ENCODE results near the gene SHC2.
"Not testable (repeated sequence)": the region's sequence is repeated elsewhere in the genome, so short reads cannot be mapped to it uniquely, and the experiment has no call there.

The SHC2 gene

GRCh38 chr19:434152-434960 is 26.5 kb downstream of the SHC2 start:
- Histone ChIP-seq H3K36me3 (ENCODE audit: control insufficient read depth, low read length) (no peaks in the 10 kb centered on the region), H3K27ac (ENCODE audit: low read depth, low read length) (no peak overlapping the region), H3K9me3 (ENCODE audit: control insufficient read depth, insufficient read depth, low read length) (no peaks in the 10 kb centered on the region; the same call in 1 of the 2 replicates), H3K79me2 (ENCODE audit: control insufficient read depth, low read length) (no peaks in the 10 kb centered on the region), H3F3A (ENCODE audit: control insufficient read depth, insufficient read depth) (no peaks in the 10 kb centered on the region), H3K4me2 (ENCODE audit: low read length) (no peak overlapping the region), H3K4me1 (ENCODE audit: control insufficient read depth, low read length) (no peaks in the 10 kb centered on the region), H4K20me1 (ENCODE audit: control insufficient read depth, insufficient read depth, low read depth, low read length) (no peaks in the 10 kb centered on the region), H3K4me3 (ENCODE audit: low read length) (no peak overlapping the region), H3K9me2 (replicated peaks; ENCODE audit: control insufficient read depth, low read length) (no peaks in the 10 kb centered on the region), H3K27me3 (ENCODE audit: control insufficient read depth, low read length) (no peaks in the 10 kb centered on the region)
- TF ChIP-seq, protein P1, sequence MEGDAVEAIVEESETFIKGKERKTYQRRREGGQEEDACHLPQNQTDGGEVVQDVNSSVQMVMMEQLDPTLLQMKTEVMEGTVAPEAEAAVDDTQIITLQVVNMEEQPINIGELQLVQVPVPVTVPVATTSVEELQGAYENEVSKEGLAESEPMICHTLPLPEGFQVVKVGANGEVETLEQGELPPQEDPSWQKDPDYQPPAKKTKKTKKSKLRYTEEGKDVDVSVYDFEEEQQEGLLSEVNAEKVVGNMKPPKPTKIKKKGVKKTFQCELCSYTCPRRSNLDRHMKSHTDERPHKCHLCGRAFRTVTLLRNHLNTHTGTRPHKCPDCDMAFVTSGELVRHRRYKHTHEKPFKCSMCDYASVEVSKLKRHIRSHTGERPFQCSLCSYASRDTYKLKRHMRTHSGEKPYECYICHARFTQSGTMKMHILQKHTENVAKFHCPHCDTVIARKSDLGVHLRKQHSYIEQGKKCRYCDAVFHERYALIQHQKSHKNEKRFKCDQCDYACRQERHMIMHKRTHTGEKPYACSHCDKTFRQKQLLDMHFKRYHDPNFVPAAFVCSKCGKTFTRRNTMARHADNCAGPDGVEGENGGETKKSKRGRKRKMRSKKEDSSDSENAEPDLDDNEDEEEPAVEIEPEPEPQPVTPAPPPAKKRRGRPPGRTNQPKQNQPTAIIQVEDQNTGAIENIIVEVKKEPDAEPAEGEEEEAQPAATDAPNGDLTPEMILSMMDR (IDR thresholded peaks at IDR 0.05; ENCODE audit: low read depth, low read length, poor library complexity, severe bottlenecking): no peak
- TF ChIP-seq EZH2phosphoT487 (IDR thresholded peaks at IDR 0.05; ENCODE audit: borderline replicate concordance, low read length): no peak

- TF ChIP-seq, protein P1 (IDR thresholded peaks at IDR 0.05; ENCODE audit: low read depth, low read length, poor library complexity, severe bottlenecking): no peak
- TF ChIP-seq EZH2phosphoT487 (IDR thresholded peaks at IDR 0.05; ENCODE audit: borderline replicate concordance, low read length): no peak
- no peaks in the 10 kb centered on the region for H3K9me2 ChIP-seq (replicated peaks; ENCODE audit: control insufficient read depth, low read length)
- H3K79me2 ChIP-seq (ENCODE audit: control insufficient read depth, low read length): no peaks in the 10 kb centered on the region
- no peak overlapping the region for H3K4me2 ChIP-seq (ENCODE audit: low read length)
- H3K4me3 ChIP-seq (ENCODE audit: low read length): no peak overlapping the region
- H4K20me1 ChIP-seq (ENCODE audit: control insufficient read depth, insufficient read depth, low read depth, low read length): no peaks in the 10 kb centered on the region
- no peaks in the 10 kb centered on the region for H3K27me3 ChIP-seq (ENCODE audit: control insufficient read depth, low read length)
- no peaks in the 10 kb centered on the region for H3K4me1 ChIP-seq (ENCODE audit: control insufficient read depth, low read length)
- no peaks in the 10 kb centered on the region for H3K36me3 ChIP-seq (ENCODE audit: control insufficient read depth, low read length)
- H3F3A ChIP-seq (ENCODE audit: control insufficient read depth, insufficient read depth): no peaks in the 10 kb centered on the region
- H3K9me3 ChIP-seq (ENCODE audit: control insufficient read depth, insufficient read depth, low read length): peaks cover 4% of the 10 kb centered on the region; the same call in 1 of the 2 replicates
- no peak overlapping the region for H3K27ac ChIP-seq (ENCODE audit: low read depth, low read length)
Observed at GRCh38 chr19:430701-431100, 30.1 kb downstream of the SHC2 start.

DNA sequence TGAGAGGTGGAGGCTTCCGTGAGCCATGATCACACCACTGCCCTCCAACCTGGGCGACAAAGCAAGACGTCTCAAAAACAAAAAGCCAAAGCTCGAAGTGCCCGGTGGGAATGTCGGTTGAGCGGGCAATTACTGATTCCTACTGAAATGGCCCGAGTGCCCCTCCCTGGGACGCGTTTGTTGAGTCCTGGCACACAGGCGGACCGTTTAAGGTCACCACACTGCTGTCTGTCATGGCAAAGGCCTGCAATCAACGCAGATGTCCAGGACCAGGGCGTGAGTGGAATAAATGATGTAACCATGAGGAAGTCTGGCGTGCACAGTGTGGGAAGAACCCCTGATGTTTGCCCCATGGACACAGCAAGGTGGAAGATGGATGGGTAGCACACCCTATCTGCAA is 32.7 kb downstream of the SHC2 start:
- H4K20me1 ChIP-seq (ENCODE audit: control insufficient read depth, insufficient read depth, low read depth, low read length): no peaks in the 10 kb centered on the region
- peaks cover 15% of the 10 kb centered on the region; the same call in 1 of the 2 replicates for H3K9me3 ChIP-seq (ENCODE audit: control insufficient read depth, insufficient read depth, low read length)
- no peaks in the 10 kb centered on the region for H3K79me2 ChIP-seq (ENCODE audit: control insufficient read depth, low read length)
- TF ChIP-seq, protein P1 (IDR thresholded peaks at IDR 0.05; ENCODE audit: low read depth, low read length, poor library complexity, severe bottlenecking): no peak
- TF ChIP-seq EZH2phosphoT487 (IDR thresholded peaks at IDR 0.05; ENCODE audit: borderline replicate concordance, low read length): no peak
- no peaks in the 10 kb centered on the region for H3K36me3 ChIP-seq (ENCODE audit: control insufficient read depth, low read length)
- H3K27ac ChIP-seq (ENCODE audit: low read depth, low read length): no peak overlapping the region
- no peaks in the 10 kb centered on the region for H3K27me3 ChIP-seq (ENCODE audit: control insufficient read depth, low read length)
- no peak overlapping the region for H3K4me2 ChIP-seq (ENCODE audit: low read length)
- H3K4me3 ChIP-seq (ENCODE audit: low read length): no peak overlapping the region
- H3F3A ChIP-seq (ENCODE audit: control insufficient read depth, insufficient read depth): no peaks in the 10 kb centered on the region
- H3K9me2 ChIP-seq (replicated peaks; ENCODE audit: control insufficient read depth, low read length): no peaks in the 10 kb centered on the region
- H3K4me1 ChIP-seq (ENCODE audit: control insufficient read depth, low read length): no peaks in the 10 kb centered on the region

DNA sequence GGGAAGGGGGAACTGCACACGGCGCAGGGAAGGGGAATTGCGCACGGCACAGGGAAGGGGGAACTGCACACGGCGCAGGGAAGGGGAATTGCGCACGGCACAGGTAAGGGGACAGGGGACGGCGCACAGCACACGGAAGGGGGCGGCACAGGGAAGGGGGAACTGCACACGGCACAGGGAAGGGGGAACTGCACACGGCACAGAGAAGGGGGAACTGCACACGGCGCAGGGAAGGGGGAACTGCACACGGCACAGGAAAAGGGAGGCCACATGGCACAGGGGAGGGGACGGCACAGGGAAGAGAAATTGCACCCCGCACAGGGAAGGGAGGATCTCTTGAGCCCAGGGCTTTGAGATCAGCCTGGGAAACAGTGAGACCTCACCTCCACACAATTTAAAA is 33.2 kb downstream of the SHC2 start:
- not testable (repeated sequence) for H3K27me3 ChIP-seq (ENCODE audit: control insufficient read depth, low read length); H4K20me1 ChIP-seq (ENCODE audit: control insufficient read depth, insufficient read depth, low read depth, low read length); H3K4me1 ChIP-seq (ENCODE audit: control insufficient read depth, low read length); H3K4me2 ChIP-seq (ENCODE audit: low read length); H3K36me3 ChIP-seq (ENCODE audit: control insufficient read depth, low read length); H3K79me2 ChIP-seq (ENCODE audit: control insufficient read depth, low read length); H3K27ac ChIP-seq (ENCODE audit: low read depth, low read length); H3F3A ChIP-seq (ENCODE audit: control insufficient read depth, insufficient read depth); H3K9me2 ChIP-seq (replicated peaks; ENCODE audit: control insufficient read depth, low read length); H3K4me3 ChIP-seq (ENCODE audit: low read length)
- H3K9me3 ChIP-seq (ENCODE audit: control insufficient read depth, insufficient read depth, low read length): peaks cover 15% of the 10 kb centered on the region; the same call in 1 of the 2 replicates
